Esophagus mucosa (tissue), 1 donor: ENCODE data around the gene FRMD4B. TPM values are rescaled to one million over a fixed set of nuclear protein-coding genes. Genes with fewer than 3 reads are reported as not detected.

ENCODE experiments used
- ATAC-seq: fragments of 200-7000 bp; cut with Tn5 transposase; one replicate; pipeline ENCODE4 v1.9.1; 2020
- total RNA-seq: library from RNA; stranded (reverse); gene quantifications from one replicate; pipeline ENCODE4 v1.2.4, GENCODE V29; 2023
- donor health status: DM: yes; HTN: yes; CAD: no.

The FRMD4B gene
- total RNA-seq, 1 donor from 2014 or later, result 35.1 TPM

- ATAC-seq, result no peak
Observed at GRCh38 chr3:69321301-69322157, 64.4 kb downstream of the FRMD4B start.

- ATAC-seq, result no peak
Observed at GRCh38 chr3:69320871-69321271, 65.0 kb downstream of the FRMD4B start.

DNA sequence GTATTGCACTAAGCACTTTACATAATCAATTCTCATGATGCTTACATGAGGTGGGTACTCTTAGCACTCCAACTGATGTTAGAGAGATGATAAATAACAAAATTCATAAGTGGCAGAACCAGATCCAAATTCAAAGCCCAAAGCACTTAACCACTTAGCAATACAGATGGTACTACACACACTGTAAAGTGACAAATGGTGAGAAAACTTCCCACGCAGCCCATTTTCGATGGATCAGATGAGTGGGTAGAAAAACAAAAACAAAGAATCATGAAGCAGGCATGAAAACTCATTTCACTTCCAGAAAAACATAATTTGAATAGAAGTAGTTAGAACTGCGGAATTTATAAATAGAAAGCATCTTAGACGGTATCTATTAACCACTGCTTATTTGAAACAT is 66.2 kb downstream of the FRMD4B start:
- ATAC-seq, result no peak

- ATAC-seq, result no peak
Observed at GRCh38 chr3:69318410-69318809, 67.5 kb downstream of the FRMD4B start.

- ATAC-seq, result no peak
Observed at GRCh38 chr3:69313251-69313650, 72.6 kb downstream of the FRMD4B start.

- peak; percentile 76 for ATAC-seq
Observed at GRCh38 chr3:69309814-69310213, 76.1 kb downstream of the FRMD4B start.

GRCh38 chr3:69306239-69307185 is 79.4 kb downstream of the FRMD4B start:
- ATAC-seq, result peak; percentile 96

- ATAC-seq, result peak; percentile 50
Observed at GRCh38 chr3:69305011-69305410, 80.9 kb downstream of the FRMD4B start.

GRCh38 chr3:69304396-69304795 is 81.5 kb downstream of the FRMD4B start:
- ATAC-seq, result no peak

DNA sequence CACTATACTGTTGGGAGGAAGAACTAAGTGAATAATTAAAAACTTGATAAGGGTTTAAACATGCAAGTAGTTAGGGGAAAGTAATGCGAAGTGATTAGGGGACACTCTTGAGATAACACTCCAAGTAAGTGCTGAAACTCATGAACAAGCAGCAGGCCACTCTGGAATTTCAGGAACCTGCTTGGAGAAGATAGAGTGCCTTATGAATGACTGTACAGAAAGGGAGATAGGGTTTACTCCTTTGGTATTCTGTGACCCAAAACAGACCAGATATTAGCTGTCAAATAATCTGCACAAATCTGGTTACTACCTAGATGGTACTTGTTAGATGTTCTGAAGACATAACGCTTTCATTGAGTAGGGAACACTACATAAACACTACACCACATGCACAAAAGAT is 85.6 kb downstream of the FRMD4B start:
- no peak for ATAC-seq

GRCh38 chr3:69299344-69299743 is 86.5 kb downstream of the FRMD4B start:
- ATAC-seq, result peak; percentile 9

DNA sequence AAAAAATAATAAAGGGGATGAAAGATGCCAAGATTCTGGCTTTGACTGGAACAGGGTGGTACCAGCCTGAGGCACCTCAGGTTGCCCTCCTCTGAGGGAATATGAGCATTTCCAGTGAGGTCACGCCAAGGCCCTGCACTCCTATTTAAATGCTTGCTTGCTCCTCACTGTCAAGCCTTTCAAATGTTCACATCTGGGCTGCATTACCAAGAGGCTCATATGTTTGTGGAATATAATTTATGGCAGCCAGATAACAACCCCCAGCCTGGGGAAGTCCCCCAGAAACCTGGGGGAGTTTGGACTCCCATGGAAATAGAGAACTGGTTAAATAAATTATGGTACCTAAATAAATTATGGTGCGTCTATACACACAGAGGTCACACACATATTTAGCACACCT is 88.4 kb downstream of the FRMD4B start:
- no peak for ATAC-seq

GRCh38 chr3:69296995-69297394 is 88.9 kb downstream of the FRMD4B start:
- no peak for ATAC-seq

GRCh38 chr3:69294014-69294766 is 91.7 kb downstream of the FRMD4B start:
- ATAC-seq, result peak; percentile 85

- peak; percentile 33 for ATAC-seq
Observed at GRCh38 chr3:69292959-69293574, 92.8 kb downstream of the FRMD4B start.

DNA sequence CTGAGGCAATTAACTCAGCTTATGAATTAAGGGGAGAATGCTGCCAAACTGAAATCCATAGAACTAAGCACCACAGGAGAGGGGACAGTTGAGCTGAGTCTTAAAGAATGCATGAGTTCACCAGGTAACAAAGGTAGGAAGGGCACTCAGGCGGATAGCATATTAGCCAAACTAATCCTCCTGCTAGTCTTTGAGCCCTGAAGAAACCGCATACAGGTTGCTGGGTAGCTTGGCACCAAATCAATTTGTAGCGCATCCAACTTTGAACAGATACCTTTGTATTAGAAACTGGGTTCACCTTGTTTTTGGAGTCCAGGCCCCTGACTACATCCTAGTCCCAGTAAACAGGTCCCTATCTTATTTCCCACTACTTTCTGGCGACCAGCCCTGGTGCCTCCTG is 93.7 kb downstream of the FRMD4B start:
- peak; percentile 85 for ATAC-seq

GRCh38 chr3:69290430-69290829 is 95.5 kb downstream of the FRMD4B start:
- no peak for ATAC-seq

DNA sequence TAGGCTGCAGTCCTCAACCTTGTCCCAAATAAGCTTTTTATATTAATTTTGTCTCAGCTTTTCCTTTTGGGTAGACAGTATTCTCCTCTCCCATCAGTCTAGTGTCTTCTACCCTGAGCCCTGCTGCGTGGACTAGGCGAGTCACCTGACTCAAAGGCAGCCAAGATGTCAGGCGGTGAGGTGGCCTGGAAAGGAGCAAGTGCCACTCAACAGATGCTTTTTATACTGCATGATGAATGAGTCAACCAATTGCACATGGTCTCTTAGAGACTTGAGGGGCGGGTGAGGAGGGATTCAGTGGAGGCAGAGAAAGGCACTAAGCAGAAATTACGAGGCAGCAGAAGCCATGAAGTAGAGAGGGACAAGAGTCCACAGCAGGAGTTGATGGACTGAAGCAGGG is 95.9 kb downstream of the FRMD4B start:
- no peak for ATAC-seq

DNA sequence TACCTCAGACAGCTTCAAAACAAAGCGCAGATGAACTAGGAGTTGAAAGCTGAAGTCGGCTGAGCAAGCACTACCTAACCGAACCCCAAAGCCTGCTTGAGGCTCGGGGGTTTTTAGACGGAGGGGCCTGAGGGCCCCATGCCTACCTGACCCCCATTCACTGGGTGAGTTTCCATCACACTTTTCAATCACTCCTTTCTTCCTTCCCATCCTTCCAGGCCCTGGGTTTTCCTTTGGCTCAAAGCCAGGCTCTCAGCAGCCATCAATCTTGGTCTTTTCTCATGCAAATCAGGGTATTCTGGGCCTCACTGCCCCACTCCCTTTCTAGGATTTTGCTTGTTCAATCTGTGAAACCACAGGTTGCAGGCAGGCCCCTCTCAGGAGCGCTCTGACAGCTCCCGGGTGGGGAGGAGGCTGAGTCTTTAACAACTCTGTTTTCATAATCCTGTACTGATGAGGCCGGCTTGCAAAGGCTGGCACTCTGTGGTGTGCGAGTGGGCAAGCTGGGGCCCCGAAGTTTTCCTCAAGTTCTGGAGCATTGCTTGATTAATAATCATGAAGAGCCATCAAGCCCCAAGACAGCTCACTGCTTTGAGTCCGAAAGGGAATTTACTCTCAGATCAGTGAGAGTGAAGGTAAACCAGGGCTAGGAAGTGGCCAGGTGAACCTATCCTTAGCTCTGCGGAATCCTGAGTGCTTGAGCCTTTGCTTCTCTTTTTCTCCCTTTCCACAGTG is 97.6 kb downstream of the FRMD4B start:
- no peak for ATAC-seq

GRCh38 chr3:69283913-69284611 is 101.8 kb downstream of the FRMD4B start:
- ATAC-seq, result no peak

- ATAC-seq, result no peak
Observed at GRCh38 chr3:69283496-69283895, 102.4 kb downstream of the FRMD4B start.
